Measurements from ENCODE around the gene CD83.

Gene CD83

DNA sequence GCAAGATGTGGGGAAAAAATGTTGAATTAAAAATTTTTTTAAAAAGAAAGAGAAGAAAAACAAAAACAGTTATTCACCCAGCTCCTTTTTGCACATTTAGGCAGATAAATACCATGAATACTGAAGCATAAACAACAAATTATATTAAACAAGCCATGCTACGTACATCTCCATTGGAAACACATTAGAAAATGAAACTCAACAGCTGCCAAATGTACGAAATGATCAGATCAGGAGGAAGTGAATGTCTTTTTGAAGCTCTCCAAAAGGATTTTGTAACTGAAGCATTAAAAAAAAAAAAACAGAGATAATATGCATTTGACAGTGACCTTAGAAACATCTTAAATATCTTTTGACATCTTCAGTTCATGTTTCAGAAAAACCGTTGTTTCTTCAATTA lies 56.7 kb downstream of the CD83 start:
- Histone ChIP-seq H3K36me3 (ENCODE audit: control insufficient read depth, insufficient read depth, low read length) (no peaks in the 10 kb centered on the region), H3K9me3 (ENCODE audit: control insufficient read depth, low read length) (peaks cover 12% of the 10 kb centered on the region), H3K27ac (ENCODE audit: low read depth, low read length, severe bottlenecking) (no peak overlapping the region), H3K4me3 (ENCODE audit: extremely low read depth, insufficient read depth, low read length, poor library complexity, severe bottlenecking) (no peak overlapping the region), H3K4me1 (ENCODE audit: control insufficient read depth, insufficient read depth, low read length, poor library complexity, severe bottlenecking) (peaks cover 5% of the 10 kb centered on the region)
- no CpG with 5 or more reads among the region's 3 CpGs for WGBS, 2 experiments (ENCODE audit: insufficient coverage in 2 of 2)

DNA sequence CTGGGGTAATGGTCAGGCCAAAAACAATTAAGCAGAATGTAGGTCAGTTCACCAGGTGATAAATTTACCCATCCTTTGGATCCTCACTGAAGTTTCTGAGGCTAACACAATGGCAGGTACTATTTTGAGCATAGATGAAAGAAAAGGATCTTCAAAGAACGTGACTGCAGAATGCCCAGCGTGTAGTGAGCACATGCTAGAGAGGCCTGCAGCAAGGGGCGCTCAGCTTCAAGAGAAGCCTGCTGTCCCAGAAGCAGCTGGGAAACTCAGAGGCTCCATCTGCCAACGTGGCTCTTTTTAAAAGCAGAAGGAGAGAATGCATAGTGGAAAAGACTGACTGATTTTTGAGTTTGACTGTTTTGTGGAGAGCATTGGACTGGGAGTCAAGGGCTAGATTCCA lies 57.4 kb downstream of the CD83 start:
- WGBS, 2 experiments (ENCODE audit: insufficient coverage in 2 of 2) = 85 to 88% methylated on average over 4 of the region's 4 CpGs
- Histone ChIP-seq H3K36me3 (ENCODE audit: control insufficient read depth, insufficient read depth, low read length) (no peaks in the 10 kb centered on the region), H3K27ac (ENCODE audit: low read depth, low read length, severe bottlenecking) (no peak overlapping the region), H3K4me3 (ENCODE audit: extremely low read depth, insufficient read depth, low read length, poor library complexity, severe bottlenecking) (no peak overlapping the region), H3K9me3 (ENCODE audit: control insufficient read depth, low read length) (peaks cover 5% of the 10 kb centered on the region), H3K4me1 (ENCODE audit: control insufficient read depth, insufficient read depth, low read length, poor library complexity, severe bottlenecking) (peaks cover 5% of the 10 kb centered on the region)

DNA sequence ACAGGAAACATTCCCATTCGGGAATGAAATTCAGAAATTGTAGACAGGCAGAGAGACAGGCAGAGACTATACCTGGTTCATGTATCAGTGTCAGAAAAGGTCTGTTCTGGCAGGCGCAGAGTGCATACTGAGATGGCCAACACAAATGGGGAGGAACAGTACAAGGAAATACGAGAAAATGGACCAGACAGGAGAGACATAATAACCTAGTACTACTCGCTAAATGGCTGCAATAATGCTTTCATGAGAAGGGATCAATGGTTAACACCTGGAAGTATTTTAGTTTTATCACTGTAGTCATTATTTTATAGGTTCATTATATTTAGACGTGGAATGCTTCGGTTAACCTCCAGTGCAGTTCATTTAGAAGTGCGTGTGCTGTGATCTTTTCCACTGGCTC lies 58.9 kb downstream of the CD83 start:
- Histone ChIP-seq H3K4me1 (ENCODE audit: control insufficient read depth, insufficient read depth, low read length, poor library complexity, severe bottlenecking) (peaks cover 5% of the 10 kb centered on the region), H3K4me3 (ENCODE audit: extremely low read depth, insufficient read depth, low read length, poor library complexity, severe bottlenecking) (no peak overlapping the region), H3K9me3 (ENCODE audit: control insufficient read depth, low read length) (no peaks in the 10 kb centered on the region), H3K27ac (ENCODE audit: low read depth, low read length, severe bottlenecking) (no peak overlapping the region), H3K36me3 (ENCODE audit: control insufficient read depth, insufficient read depth, low read length) (no peaks in the 10 kb centered on the region)
- WGBS, 2 experiments (ENCODE audit: insufficient coverage in 2 of 2) = 95 to 98% methylated on average over 3 to 4 of the region's 7 CpGs

DNA sequence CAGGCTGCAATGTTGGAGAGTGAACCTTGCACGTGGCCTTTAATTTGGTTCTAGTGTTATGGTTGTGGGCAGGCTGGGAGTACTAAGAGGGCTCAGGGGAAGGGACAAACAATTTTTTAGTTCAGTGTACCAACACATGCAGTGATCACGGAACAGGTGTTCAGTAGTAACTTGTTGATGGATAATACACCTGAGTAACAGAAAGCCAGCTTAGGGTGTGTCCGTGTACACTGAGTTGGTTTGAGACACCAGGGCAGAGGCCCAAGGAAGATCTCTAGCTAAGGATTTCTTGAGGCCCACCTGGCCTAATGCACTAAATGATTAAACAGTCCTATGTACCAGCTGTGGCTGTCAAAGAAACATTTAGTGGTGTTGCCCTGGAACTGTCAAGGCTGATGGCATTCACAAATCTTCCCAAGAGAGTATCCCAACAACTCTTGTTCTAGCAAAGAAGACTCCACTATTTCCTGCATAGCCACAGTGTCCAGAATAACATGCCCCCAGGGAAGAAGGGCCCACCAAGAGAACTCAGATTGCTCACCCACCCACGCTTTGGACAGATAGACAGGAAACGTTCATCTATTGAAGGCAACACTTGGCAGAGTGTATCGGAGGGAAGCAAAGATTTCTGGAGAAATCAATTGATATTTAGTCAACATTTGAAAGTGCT lies 60.0 kb downstream of the CD83 start:
- no peaks in the 10 kb centered on the region for H3K9me3 ChIP-seq (ENCODE audit: control insufficient read depth, low read length)
- H3K4me1 ChIP-seq (ENCODE audit: control insufficient read depth, insufficient read depth, low read length, poor library complexity, severe bottlenecking) = peaks cover 5% of the 10 kb centered on the region
- 88 to 95% methylated on average over 6 of the region's 6 CpGs for WGBS, 2 experiments (ENCODE audit: insufficient coverage in 2 of 2)
- no peak overlapping the region for H3K4me3 ChIP-seq (ENCODE audit: extremely low read depth, insufficient read depth, low read length, poor library complexity, severe bottlenecking)
- H3K36me3 ChIP-seq (ENCODE audit: control insufficient read depth, insufficient read depth, low read length) = no peaks in the 10 kb centered on the region
- H3K27ac ChIP-seq (ENCODE audit: low read depth, low read length, severe bottlenecking) = no peak overlapping the region

DNA sequence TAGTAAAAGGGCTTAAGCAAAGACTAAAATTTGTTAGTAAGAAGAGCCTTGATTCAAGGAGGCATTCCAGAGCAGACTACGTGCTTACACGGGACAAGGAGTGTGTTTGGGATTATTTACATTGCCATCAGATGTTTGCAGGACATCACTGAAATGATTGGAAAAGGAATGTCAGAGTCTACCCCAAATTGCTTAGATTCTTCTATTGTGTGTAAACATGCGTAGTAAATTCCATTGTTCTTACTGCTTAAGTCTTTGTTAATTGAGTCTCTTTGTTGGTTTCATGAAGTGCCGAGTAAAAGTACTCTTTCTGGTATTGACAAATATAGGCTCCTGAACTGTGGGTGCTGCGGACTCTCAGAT lies 60.5 kb downstream of the CD83 start:
- Histone ChIP-seq H3K4me1 (ENCODE audit: control insufficient read depth, insufficient read depth, low read length, poor library complexity, severe bottlenecking) (peaks cover 5% of the 10 kb centered on the region), H3K4me3 (ENCODE audit: extremely low read depth, insufficient read depth, low read length, poor library complexity, severe bottlenecking) (no peak overlapping the region), H3K27ac (ENCODE audit: low read depth, low read length, severe bottlenecking) (no peak overlapping the region), H3K9me3 (ENCODE audit: control insufficient read depth, low read length) (no peaks in the 10 kb centered on the region), H3K36me3 (ENCODE audit: control insufficient read depth, insufficient read depth, low read length) (no peaks in the 10 kb centered on the region)
- 86 to 92% methylated on average over 3 to 4 of the region's 5 CpGs for WGBS, 2 experiments (ENCODE audit: insufficient coverage in 2 of 2)

DNA sequence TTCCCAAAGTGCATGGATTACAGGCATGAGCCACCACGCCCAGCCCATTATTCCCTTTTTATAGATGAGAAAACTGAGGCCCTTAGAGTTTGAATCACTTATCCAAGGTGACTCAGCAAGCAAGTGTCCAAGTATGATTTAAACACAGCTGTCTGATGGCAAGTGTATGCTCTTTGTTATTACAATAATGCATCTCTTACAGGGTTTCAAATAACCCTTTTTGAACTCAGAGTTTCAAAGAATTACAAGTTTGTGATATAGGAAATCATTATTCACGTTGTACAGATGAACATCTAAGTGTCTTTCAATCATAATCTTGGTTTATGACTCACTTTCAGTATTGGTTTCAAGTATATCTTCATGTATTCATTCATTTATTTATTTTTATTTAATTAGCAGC lies 63.0 kb downstream of the CD83 start:
- Histone ChIP-seq H3K27ac (ENCODE audit: low read depth, low read length, severe bottlenecking) (no peak overlapping the region), H3K4me3 (ENCODE audit: extremely low read depth, insufficient read depth, low read length, poor library complexity, severe bottlenecking) (no peak overlapping the region), H3K36me3 (ENCODE audit: control insufficient read depth, insufficient read depth, low read length) (no peaks in the 10 kb centered on the region), H3K9me3 (ENCODE audit: control insufficient read depth, low read length) (peaks cover 5% of the 10 kb centered on the region), H3K4me1 (ENCODE audit: control insufficient read depth, insufficient read depth, low read length, poor library complexity, severe bottlenecking) (peaks cover 5% of the 10 kb centered on the region)
- 100% methylated on average over 1 of the region's 2 CpGs for WGBS, 2 experiments (ENCODE audit: insufficient coverage in 2 of 2)

DNA sequence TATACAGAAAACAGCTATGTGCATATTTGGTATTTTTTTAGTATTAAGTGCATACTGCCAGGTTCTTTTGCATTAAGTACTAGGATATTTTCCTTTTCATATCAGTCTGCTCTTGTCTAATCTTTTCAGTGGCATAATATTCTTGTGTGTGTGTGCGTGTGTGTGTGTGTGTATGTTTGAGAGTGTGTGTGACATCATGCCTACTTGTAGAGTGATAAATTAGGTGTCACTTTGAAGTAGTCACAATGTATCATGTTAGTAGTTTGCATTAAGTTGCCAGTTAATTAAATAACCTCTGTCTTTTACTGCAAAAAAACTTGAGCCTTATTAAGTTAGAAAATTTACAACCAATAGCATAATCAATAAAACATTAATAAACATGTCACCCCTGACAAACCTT lies 65.3 kb downstream of the CD83 start:
- 60% methylated on average over 1 of the region's 1 CpG; no CpG with 5 or more reads in 1 of the 2 experiments for WGBS, 2 experiments (ENCODE audit: insufficient coverage in 2 of 2)
- no peak overlapping the region for H3K4me3 ChIP-seq (ENCODE audit: extremely low read depth, insufficient read depth, low read length, poor library complexity, severe bottlenecking)
- peaks cover 6% of the 10 kb centered on the region for H3K9me3 ChIP-seq (ENCODE audit: control insufficient read depth, low read length)
- no peaks in the 10 kb centered on the region for H3K36me3 ChIP-seq (ENCODE audit: control insufficient read depth, insufficient read depth, low read length)
- H3K4me1 ChIP-seq (ENCODE audit: control insufficient read depth, insufficient read depth, low read length, poor library complexity, severe bottlenecking) = peaks cover 2% of the 10 kb centered on the region
- H3K27ac ChIP-seq (ENCODE audit: low read depth, low read length, severe bottlenecking) = no peak overlapping the region

Measured in mesodermal cell (in vitro differentiated cells).